Hematopoietic multipotent progenitor cell (in vitro differentiated cells): ENCODE data around the gene HSPBAP1. TPM values are rescaled to one million over a fixed set of nuclear protein-coding genes. Genes with fewer than 3 reads are reported as not detected.
"Not testable (repeated sequence)": the region's sequence is repeated elsewhere in the genome, so short reads cannot be mapped to it uniquely, and the experiment has no call there.

Experiments used
- DNase-seq, 3 donors: peaks; one replicate each; pipeline ENCODE4 v3.0.0-alpha.2; 2011 to 2015; ENCODE audit warnings: low read depth in 2 of 3, low spot score in 2 of 3
- total RNA-seq: library from RNA; depleted of rRNA; stranded (reverse); fragments of >200 nt; gene quantifications from one replicate; pipeline ENCODE4 v1.2.3, GENCODE V29; 2012

Gene HSPBAP1
- total RNA-seq, 1 donor: 5.7 TPM

- DNase-seq: no peak
These were observed 51.4 kb downstream of the HSPBAP1 start for GRCh38 chr3:122742234-122742633.

DNA sequence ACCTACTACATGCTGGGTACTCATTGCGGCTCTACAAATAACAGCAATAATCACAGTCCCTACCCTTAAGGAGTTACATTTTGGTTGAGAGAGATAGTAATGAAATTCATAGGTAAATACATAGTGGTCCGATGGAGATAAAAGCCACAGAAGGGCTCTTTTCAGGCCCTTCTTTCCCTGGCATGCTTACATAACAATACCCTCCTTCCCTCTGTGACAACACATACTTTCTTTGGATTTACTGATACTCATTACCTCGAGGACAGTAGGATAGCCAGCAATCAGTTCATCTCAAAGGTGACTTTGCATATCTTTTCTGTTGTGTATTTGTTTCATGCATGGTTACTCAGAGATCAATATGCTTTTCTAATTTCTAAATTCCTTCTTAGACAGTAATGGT, 54.5 kb downstream of the HSPBAP1 start:
- no peak for DNase-seq

DNA sequence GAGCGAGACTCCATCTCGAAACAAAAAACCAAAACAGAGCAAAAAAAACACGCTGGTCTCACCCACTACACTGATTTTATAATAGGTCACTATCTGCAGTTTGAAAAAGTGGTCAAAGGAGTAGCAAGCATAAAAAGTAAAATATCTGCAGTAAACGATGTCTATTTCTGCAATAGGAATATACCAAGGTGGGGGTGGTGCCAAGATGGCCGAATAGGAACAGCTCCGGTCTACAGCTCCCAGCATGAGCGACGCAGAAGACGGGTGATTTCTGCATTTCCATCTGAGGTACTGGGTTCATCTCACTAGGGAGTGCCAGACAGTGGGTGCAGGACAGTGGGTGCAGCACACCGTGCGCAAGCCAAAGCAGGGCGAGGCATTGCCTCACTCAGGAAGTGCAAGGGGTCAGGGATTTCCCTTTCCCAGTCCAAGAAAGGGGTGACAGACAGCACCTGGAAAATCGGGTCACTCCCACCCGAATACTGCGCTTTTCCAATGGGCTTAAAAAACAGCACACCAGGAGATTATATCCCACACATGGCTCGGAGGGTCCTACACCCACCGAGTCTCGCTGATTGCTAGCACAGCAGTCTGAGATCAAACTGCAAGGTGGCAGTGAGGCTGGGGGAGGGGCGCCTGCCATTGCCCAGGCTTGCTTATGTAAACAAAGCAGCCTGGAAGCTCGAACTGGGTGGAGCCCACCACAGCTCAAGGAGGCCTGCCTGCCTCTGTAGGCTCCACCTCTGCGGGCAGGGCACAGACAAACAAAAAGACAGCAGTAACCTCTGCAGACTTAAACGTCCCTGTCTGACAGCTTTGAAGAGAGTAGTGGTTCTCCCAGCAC, 60.7 kb downstream of the HSPBAP1 start:
- DNase-seq: not testable (repeated sequence)

- DNase-seq: peak in 1 of 3 donors; percentile 3
These were observed 63.4 kb downstream of the HSPBAP1 start for GRCh38 chr3:122730240-122730639.

- DNase-seq: no peak
These were observed 64.7 kb downstream of the HSPBAP1 start for GRCh38 chr3:122728756-122729514.

- DNase-seq: no peak
These were observed 65.4 kb downstream of the HSPBAP1 start for GRCh38 chr3:122728186-122728585.

- no peak for DNase-seq
These were observed 65.9 kb downstream of the HSPBAP1 start for GRCh38 chr3:122727766-122728165.

- DNase-seq: no peak
These were observed 66.3 kb downstream of the HSPBAP1 start for GRCh38 chr3:122727294-122727693.

- DNase-seq: no peak
These were observed 68.5 kb downstream of the HSPBAP1 start for GRCh38 chr3:122725106-122725505.

- no peak for DNase-seq
These were observed 74.2 kb downstream of the HSPBAP1 start for GRCh38 chr3:122719273-122719921.

DNA sequence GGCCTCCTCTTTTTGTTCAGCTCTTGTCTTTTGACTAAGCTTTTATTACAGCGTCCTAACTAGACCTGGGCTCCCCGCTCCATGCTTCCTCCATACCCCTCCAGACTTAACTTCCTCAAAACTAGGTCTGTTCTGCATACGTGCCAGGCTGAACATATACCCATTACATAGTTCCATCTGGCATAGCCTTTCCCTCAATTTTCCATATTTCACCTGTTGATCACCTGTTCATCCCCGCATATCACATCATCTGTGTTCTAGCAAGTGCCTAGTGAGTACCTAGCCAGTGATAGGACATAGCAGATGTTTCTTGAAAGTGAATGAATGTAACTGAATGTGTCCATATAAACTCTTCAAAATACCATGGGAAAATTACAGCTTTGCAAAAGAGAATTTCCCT, 77.0 kb downstream of the HSPBAP1 start:
- DNase-seq: no peak

DNA sequence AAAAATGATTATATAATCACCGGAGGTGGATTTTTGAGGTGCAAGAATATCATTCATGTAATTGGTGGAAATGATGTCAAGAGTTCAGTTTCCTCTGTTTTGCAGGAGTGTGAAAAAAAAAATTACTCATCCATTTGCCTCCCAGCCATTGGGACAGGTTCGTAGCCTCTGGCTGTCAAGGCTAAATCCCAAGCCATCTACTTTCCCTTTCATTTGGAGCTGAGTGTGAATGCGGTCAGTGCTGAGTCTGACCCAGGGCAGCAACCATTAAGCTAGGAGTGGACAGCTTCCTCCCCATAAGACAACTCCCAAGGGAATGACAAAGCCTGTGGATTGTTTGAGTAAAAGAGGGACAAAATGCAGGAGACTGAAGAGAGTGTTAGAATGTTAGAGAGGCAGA, 79.4 kb downstream of the HSPBAP1 start:
- DNase-seq: no peak

- not testable (repeated sequence) for DNase-seq
These were observed 82.9 kb downstream of the HSPBAP1 start for GRCh38 chr3:122710616-122711251.

- DNase-seq: no peak
These were observed 88.3 kb downstream of the HSPBAP1 start for GRCh38 chr3:122705379-122705778.

DNA sequence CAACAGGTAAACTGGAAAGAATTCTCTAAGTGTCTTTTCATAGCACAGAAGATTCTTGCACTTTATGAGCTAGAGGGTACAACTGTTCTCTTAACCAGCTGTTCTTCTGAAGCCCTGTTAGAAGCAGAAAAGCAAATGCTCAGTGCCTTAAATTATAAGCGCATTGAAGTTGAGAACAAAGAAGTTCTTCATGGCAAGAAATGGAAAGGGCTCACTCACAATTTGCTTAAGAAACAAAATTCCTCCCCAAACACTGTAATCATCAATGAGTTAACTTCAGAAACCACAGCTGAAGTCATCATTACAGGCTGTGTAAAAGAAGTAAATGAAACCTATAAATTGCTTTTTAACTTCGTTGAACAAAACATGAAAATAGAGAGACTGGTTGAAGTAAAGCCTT, 93.4 kb downstream of the HSPBAP1 start:
- no peak for DNase-seq

DNA sequence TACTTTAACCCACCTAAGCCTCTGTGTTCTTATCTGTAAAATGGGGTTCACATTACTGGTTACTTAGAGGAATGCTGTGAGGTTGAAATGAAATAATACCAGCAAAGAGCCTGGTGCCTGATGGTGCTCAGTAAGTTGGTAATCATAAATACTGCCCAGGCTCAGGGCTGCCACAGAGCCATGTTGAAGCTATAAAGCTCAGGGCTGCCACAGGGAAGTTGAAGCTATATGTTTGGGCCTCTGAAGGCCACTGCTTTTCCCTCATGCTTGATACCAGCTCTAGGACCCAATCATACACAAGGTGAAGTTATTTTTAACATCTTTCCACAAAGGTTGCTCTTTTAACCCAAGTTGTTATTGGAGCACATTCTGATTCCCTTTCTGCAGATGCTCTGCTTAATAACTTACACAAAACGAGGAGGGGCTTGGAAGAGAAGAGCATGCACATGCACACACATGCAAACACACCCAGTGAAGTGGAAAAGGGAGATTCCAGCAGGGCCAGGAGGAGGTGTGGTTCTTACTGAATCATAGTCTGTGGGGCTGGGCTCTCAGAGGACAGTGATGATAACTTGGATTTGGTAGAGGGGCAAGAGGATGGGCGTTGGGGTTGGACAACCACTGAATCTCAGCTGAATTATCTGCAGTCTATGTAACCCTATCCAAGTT, 95.5 kb downstream of the HSPBAP1 start:
- DNase-seq: no peak

- no peak for DNase-seq
These were observed 97.6 kb downstream of the HSPBAP1 start for GRCh38 chr3:122695927-122696561.

DNA sequence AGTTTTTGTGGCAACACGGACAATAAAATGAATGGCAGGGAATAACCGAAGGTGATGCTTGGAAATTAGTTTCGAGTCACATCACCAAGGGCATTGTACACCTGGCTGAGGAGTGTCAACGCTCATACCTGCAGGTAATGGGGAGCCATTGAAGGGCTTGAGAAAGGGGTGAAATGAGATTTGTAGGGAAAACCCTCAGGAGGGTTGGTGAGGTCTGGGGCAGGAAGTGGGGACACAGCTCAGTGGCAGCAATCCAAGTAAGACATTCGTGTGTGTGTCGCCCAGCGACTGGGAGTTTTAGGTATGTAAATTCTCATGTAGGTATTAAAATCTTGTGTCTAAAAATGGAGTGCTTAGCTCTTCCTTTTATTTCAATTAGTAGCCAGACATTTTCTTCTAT, 98.7 kb downstream of the HSPBAP1 start:
- peak in 1 of 3 donors; percentile 6 for DNase-seq

DNA sequence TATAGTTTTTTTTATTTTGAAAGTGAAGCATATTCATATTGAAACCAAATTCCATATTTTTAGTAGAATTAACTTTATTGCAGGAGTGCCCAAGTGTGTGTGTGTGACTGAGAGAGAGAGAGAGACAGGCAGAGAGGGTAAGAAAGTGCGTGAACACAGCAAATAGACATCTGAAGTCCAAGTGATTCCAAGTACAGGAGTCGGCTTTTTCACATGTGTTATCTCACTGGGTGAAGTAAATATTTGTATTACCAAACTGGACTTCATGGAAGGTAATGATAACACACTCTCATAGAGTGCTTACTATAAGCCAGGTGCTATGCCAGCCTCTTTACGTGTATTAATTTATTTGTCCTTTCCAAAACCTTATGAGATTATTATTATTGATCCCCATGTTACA, 101.0 kb downstream of the HSPBAP1 start:
- no peak for DNase-seq

- no peak for DNase-seq
These were observed 102.4 kb downstream of the HSPBAP1 start for GRCh38 chr3:122691195-122691594.
